T-cell (primary cell): Measurements from ENCODE around the gene ENPP6. TPM values are rescaled to one million over a fixed set of nuclear protein-coding genes. Genes with fewer than 3 reads are reported as not detected.

Source experiments
- ATAC-seq, 4 experiments: fragments of 200-7000 bp in 3 of 4; fragments of 150-1000 bp in 1 of 4; cut with Tn5 transposase; replicated peaks in 1 of 4; 1 replicate in 3 of 4; 2 replicates in 1 of 4; pipeline ENCODE4 v1.10.0; 2021; ENCODE audit warnings: moderate library complexity in 3 of 4, mild to moderate bottlenecking in 2 of 4, moderate number of reproducible peaks in 1 of 4
- CTCF ChIA-PET, 2 donors: fragments of 300-600 bp; sonication (Branson Sonifier 250); formaldehyde crosslinking; loops; one replicate each; lab custom pipeline; 2022; ENCODE audit warnings: antibody characterized with exemption in 2 of 2; lab: Charles Lee
- POLR2A ChIA-PET, 2 donors: fragments of 300-600 bp; sonication (Branson Sonifier 250); formaldehyde crosslinking; loops; one replicate each; lab custom pipeline; 2022; ENCODE audit warnings: antibody characterized with exemption in 2 of 2; lab: Charles Lee
- DNase-seq, 35 experiments: peaks; one replicate each; pipeline versions ENCODE4 v3.0.0 to v3.0.0-alpha.2; 2013 to 2023
- H3K27ac ChIP-seq: one replicate; pipeline ENCODE4 v1.5.1; 2013; ENCODE audit warnings: low read length
- H3K27me3 ChIP-seq, 2 experiments: replicated peaks in 1 of 2; 1 replicate in 1 of 2; 2 replicates in 1 of 2; pipeline versions ENCODE4 v1.6.1 to v1.7.0; 2013; ENCODE audit warnings: low read length in 1 of 2, mixed read lengths in 1 of 2; ENCODE audit not compliant: control insufficient read depth in 2 of 2, insufficient read depth in 2 of 2; ENCODE audit errors: extremely low read depth in 1 of 2
- H3K36me3 ChIP-seq, 2 donors: 1 replicate in 1 of 2; 2 replicates in 1 of 2; pipeline versions ENCODE4 v1.6.1 to v1.7.0; 2013; ENCODE audit warnings: low read length in 1 of 2; ENCODE audit not compliant: control insufficient read depth in 2 of 2, insufficient read depth in 1 of 2; ENCODE audit errors: extremely low read depth in 1 of 2
- H3K4me1 ChIP-seq, 2 experiments: 1 replicate in 1 of 2; 2 replicates in 1 of 2; pipeline versions ENCODE4 v1.6.1 to v1.7.0; 2013; ENCODE audit warnings: low read length in 2 of 2, mixed read lengths in 1 of 2; ENCODE audit not compliant: insufficient read depth in 2 of 2, control insufficient read depth in 1 of 2; ENCODE audit errors: extremely low read depth in 1 of 2
- H3K4me3 ChIP-seq, 2 donors: 1 replicate in 1 of 2; 2 replicates in 1 of 2; pipeline versions ENCODE4 v1.5.1 to v1.7.0; 2013; ENCODE audit warnings: mild to moderate bottlenecking in 2 of 2, low read length in 1 of 2, moderate library complexity in 1 of 2; ENCODE audit not compliant: control insufficient read depth in 1 of 2; ENCODE audit errors: extremely low read depth in 1 of 2
- H3K9me3 ChIP-seq: 2 replicates; pipeline ENCODE4 v1.7.0; 2013
- H3K27ac Mint-ChIP-seq, 2 donors: one replicate each; pipeline ENCODE4 v1.8.0; 2020 to 2021; ENCODE audit warnings: mild to moderate bottlenecking in 2 of 2, mixed read lengths in 2 of 2
- H3K27me3 Mint-ChIP-seq, 2 donors: one replicate each; pipeline ENCODE4 v1.8.0; 2021 to 2022; ENCODE audit warnings: mixed read lengths in 2 of 2
- H3K36me3 Mint-ChIP-seq: one replicate; pipeline ENCODE4 v1.8.0; 2021; ENCODE audit warnings: mixed read lengths
- H3K4me1 Mint-ChIP-seq, 3 donors: one replicate each; pipeline ENCODE4 v1.8.0; 2020 to 2022; ENCODE audit warnings: mixed read lengths in 3 of 3, mild to moderate bottlenecking in 1 of 3
- H3K4me3 Mint-ChIP-seq, 3 donors: one replicate each; pipeline ENCODE4 v1.8.0; 2020 to 2022; ENCODE audit warnings: mild to moderate bottlenecking in 3 of 3, mixed read lengths in 3 of 3, moderate library complexity in 3 of 3
- H3K9me3 Mint-ChIP-seq, 3 donors: one replicate each; pipeline ENCODE4 v1.8.0; 2020 to 2022; ENCODE audit warnings: mixed read lengths in 3 of 3
- WGBS: methylation state at CpG from one replicate; pipeline ENCODE4 v1.1.5; 2013; ENCODE audit warnings: missing lambda C conversion rate; ENCODE audit not compliant: insufficient coverage; 5-methylcytosine and 5-hydroxymethylcytosine counted together
- total RNA-seq, 35 experiments: library from RNA in 6 of 35; stranded (reverse) in 6 of 35; fragments of 120-200 nt in 1 of 35; gene quantifications; one replicate each; pipeline versions ENCODE4 v1.2.1 to v1.2.4 and lab custom pipeline; 2013 to 2026

ENPP6 gene
- total RNA-seq, 5 donors from 2014 or later (not counting 1 experiment from before 2014, with no cell fraction given), result not detected

DNA sequence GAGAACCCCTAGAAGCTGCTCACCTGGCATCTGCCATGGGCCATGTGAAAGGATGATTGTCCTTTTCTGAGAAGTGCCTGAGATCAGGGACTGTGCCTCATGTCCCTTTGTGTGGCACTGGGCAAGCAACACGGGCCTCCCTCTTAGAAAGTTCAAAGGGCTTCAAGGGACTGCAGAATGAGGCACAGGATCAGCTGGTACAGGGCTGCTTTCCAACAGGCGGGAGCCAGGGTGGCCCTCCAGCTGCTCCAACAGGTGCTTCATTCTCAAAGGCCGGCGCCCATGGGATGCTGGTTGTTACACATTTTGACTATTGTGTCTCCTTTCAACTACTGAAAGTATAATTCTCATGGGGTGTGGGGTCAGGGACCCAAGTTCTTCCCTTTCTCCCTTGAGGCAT is 114.7 kb downstream of the ENPP6 start:
- WGBS, result 45% methylated on average over 1 of the region's 4 CpGs
- Mint-ChIP-seq H3K4me3 (no peak overlapping the region), H3K27ac (no peak overlapping the region), H3K4me1 (peaks cover 0 to 3% (median 0%) of the 10 kb centered on the region in 3 donors), H3K36me3 (no peaks in the 10 kb centered on the region), H3K9me3 (no peaks in the 10 kb centered on the region), H3K27me3 (peaks cover 5 to 13% of the 10 kb centered on the region in 2 donors)
- Histone ChIP-seq H3K27ac (no peak overlapping the region), H3K4me3 (no peak overlapping the region), H3K27me3 (peaks cover 0 to 14% of the 10 kb centered on the region in 2 experiments), H3K4me1 (no peaks in the 10 kb centered on the region), H3K36me3 (no peaks in the 10 kb centered on the region), H3K9me3 (no peaks in the 10 kb centered on the region)
- POLR2A ChIA-PET, result no interaction called here
- no peak for DNase-seq
- CTCF ChIA-PET, result interaction anchor here in 1 of 2 donors (0.5 kb wide), 1 partner anchor 263 kb away, joined by 3 read pairs; no protein-coding TSS in a partner anchor
- ATAC-seq, result no peak

DNA sequence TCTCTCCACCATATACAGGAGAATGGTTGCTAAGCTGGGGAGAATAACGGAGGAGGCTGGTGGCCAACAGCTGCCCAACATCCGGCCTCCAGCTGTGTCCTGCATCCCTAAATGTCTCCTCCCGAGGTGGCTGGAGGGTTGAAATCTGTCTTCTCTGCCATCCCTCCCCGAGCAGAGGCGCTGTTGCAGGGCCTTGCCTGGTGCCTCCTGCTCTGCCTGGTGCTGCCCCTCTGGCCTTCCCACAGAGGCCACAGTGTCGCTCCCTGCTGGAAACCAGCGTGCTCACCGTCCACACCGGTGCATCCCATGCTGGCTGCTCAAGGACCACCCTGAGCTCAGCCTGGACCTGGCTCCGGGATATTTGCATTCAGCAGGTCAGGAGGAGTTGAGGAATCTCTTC is 115.2 kb downstream of the ENPP6 start:
- H3K4me1 Mint-ChIP-seq, result peaks cover under 1 to 4% (median 2%) of the 10 kb centered on the region in 3 donors
- no peak overlapping the region for H3K27ac ChIP-seq
- no peaks in the 10 kb centered on the region for H3K4me1 ChIP-seq
- no peaks in the 10 kb centered on the region for H3K9me3 Mint-ChIP-seq
- ChIA-PET POLR2A (no interaction called here), CTCF (interaction anchor here in 1 of 2 donors (0.5 kb wide), 1 partner anchor 262 kb away, joined by 3 read pairs; no protein-coding TSS in a partner anchor)
- ATAC-seq (no peak), DNase-seq (no peak)
- H3K27me3 ChIP-seq, result peaks cover 0 to 17% of the 10 kb centered on the region in 2 experiments
- H3K4me3 ChIP-seq, result no peak overlapping the region
- no peaks in the 10 kb centered on the region for H3K9me3 ChIP-seq
- H3K36me3 ChIP-seq, result no peaks in the 10 kb centered on the region
- H3K4me3 Mint-ChIP-seq, result no peak overlapping the region
- no peaks in the 10 kb centered on the region for H3K36me3 Mint-ChIP-seq
- WGBS, result 79% methylated on average over 10 of the region's 10 CpGs
- H3K27me3 Mint-ChIP-seq, result peaks cover 5 to 16% of the 10 kb centered on the region in 2 donors
- no peak overlapping the region for H3K27ac Mint-ChIP-seq

DNA sequence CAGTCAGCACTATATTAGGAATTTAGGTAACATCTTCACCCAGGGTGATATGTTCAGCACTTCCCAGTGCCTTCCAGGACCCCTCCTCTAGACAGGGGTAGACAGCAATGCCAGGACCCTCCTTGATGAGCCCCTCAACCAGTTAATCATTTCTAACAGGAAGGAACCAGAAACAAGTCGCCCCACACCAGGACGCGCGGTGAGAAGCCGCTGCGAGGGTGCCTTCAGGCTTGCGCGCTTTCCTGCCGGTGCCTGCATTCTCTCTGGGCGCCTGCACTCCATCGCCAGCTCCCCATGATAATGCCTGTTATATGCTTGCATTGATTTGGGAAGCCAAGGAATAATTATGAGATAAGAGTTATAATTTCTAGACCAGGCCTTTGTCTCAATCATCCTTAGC is 116.0 kb downstream of the ENPP6 start:
- Mint-ChIP-seq H3K4me3 (no peak overlapping the region), H3K36me3 (no peaks in the 10 kb centered on the region), H3K27ac (no peak overlapping the region), H3K9me3 (no peaks in the 10 kb centered on the region), H3K27me3 (peaks cover 5 to 20% of the 10 kb centered on the region in 2 donors), H3K4me1 (peaks cover 3 to 11% (median 8%) of the 10 kb centered on the region in 3 donors)
- Histone ChIP-seq H3K9me3 (no peaks in the 10 kb centered on the region), H3K36me3 (no peaks in the 10 kb centered on the region), H3K4me3 (no peak overlapping the region), H3K4me1 (peaks cover 0 to 4% of the 10 kb centered on the region in 2 experiments), H3K27me3 (peaks cover 0 to 17% of the 10 kb centered on the region in 2 experiments), H3K27ac (no peak overlapping the region)
- ChIA-PET POLR2A (no interaction called here), CTCF (no interaction called here)
- ATAC-seq, result no peak
- no peak for DNase-seq
- WGBS, result 100% methylated on average over 8 of the region's 11 CpGs

DNA sequence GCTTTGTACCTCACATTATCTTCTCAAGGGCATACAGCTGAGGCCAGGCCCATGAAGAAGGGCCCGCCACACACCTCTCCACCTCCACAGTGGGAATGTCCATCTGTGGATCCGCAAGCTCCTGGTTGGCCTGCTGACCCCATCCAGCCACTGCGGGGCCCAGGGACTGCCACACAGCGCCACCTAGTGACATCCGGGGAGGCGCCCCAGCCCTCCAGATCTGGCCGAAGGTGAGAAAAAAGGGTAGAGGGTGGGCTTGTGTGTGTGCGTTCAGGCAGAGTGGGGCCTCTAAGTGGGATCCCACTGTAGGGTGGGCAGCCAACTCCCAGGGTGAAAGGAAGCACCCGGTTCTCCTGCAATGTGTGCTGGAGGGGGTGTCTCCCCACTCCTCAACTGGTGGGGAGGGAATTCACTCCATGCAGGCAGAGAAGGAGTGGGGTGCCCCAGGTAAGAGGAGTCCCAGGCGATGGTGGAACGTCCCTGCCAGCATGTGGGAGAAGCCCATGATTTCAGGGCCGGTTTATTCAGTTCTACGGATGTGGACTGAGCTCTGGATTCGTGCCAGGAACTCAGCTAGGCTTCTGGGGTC is 117.3 kb downstream of the ENPP6 start:
- ATAC-seq (peak in 3 of 4 experiments; percentile 26 to 44 (median 30)), DNase-seq (peak in 14 of 35 experiments; percentile 7 to 41 (median 28))
- POLR2A ChIA-PET, result no interaction called here
- H3K36me3 ChIP-seq, result no peaks in the 10 kb centered on the region
- WGBS, result 59% methylated on average over 6 of the region's 14 CpGs
- H3K36me3 Mint-ChIP-seq, result no peaks in the 10 kb centered on the region
- peaks cover 3 to 13% (median 8%) of the 10 kb centered on the region in 3 donors for H3K4me1 Mint-ChIP-seq
- CTCF ChIA-PET, result interaction anchor here (0.5 to 1.5 kb wide), 5 partner anchors 10 to 1263 kb away, joined by 3 to 6 read pairs (median 4); no protein-coding TSS in a partner anchor
- peaks cover 5 to 20% of the 10 kb centered on the region in 2 donors for H3K27me3 Mint-ChIP-seq
- H3K9me3 Mint-ChIP-seq, result no peaks in the 10 kb centered on the region
- H3K4me1 ChIP-seq, result peaks cover 0 to 4% of the 10 kb centered on the region in 2 experiments
- no peak overlapping the region for H3K4me3 Mint-ChIP-seq
- H3K27me3 ChIP-seq, result peaks cover 0 to 19% of the 10 kb centered on the region in 2 experiments
- no peak overlapping the region for H3K4me3 ChIP-seq
- no peak overlapping the region for H3K27ac Mint-ChIP-seq
- H3K27ac ChIP-seq, result no peak overlapping the region
- no peaks in the 10 kb centered on the region for H3K9me3 ChIP-seq

DNA sequence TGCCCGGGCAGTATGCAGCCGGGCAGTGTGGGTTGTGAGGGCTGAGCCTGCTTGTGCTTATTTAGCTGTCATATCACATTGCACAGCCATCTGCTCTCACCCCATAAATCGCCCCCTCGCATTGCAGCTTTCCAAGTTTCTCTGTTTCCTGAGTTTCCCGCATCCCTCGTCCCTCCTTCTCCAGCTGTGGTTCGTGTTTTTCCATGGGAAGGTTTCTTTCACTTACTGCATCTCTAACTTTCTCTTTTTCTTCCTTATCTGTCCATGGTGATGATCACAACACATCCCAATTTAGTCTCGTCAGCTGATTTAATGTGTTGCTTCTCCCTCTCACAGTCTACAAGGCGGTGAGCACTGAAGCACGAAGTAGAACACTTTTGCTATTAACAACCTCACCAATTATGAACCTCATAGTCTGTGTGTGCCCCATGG is 118.1 kb downstream of the ENPP6 start:
- ChIA-PET POLR2A (no interaction called here), CTCF (interaction anchor here in 1 of 2 donors (1.4 to 1.5 kb wide), 2 partner anchors 9 to 31 kb away, joined by 4 read pairs; no protein-coding TSS in a partner anchor)
- ATAC-seq (no peak), DNase-seq (no peak)
- H3K36me3 ChIP-seq, result no peaks in the 10 kb centered on the region
- H3K4me1 ChIP-seq, result peaks cover 0 to 4% of the 10 kb centered on the region in 2 experiments
- H3K9me3 ChIP-seq, result no peaks in the 10 kb centered on the region
- Mint-ChIP-seq H3K27ac (no peak overlapping the region), H3K9me3 (no peaks in the 10 kb centered on the region), H3K27me3 (peaks cover 8 to 20% of the 10 kb centered on the region in 2 donors), H3K36me3 (no peaks in the 10 kb centered on the region), H3K4me3 (no peak overlapping the region), H3K4me1 (peaks cover 3 to 13% (median 8%) of the 10 kb centered on the region in 3 donors)
- 82% methylated on average over 6 of the region's 10 CpGs for WGBS
- no peak overlapping the region for H3K4me3 ChIP-seq
- no peak overlapping the region for H3K27ac ChIP-seq
- H3K27me3 ChIP-seq, result peaks cover 0 to 24% of the 10 kb centered on the region in 2 experiments

DNA sequence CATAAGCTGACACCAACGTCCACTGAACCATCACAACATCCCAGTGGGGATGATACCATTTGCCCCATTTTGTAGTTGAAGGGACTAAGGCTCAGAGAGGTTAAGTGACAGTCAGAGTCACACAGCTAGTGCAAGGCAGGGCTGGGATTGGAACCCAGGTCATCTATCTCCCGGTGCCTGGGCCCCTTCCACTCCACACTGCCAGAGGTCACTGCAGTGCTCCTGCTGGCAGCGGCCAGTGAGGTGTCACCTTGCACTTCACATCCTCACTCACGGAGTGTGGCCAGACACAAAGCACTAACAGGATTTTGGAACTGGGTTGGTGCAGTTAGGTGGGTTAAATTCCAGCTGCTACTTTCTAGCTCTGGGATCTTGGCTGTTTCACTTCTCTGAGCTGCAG is 118.7 kb downstream of the ENPP6 start:
- H3K27ac ChIP-seq, result no peak overlapping the region
- no peak overlapping the region for H3K4me3 ChIP-seq
- peaks cover 0 to 4% of the 10 kb centered on the region in 2 experiments for H3K4me1 ChIP-seq
- CTCF ChIA-PET, result no interaction called here
- Mint-ChIP-seq H3K36me3 (no peaks in the 10 kb centered on the region), H3K4me3 (no peak overlapping the region), H3K9me3 (no peaks in the 10 kb centered on the region), H3K4me1 (peaks cover 3 to 13% (median 8%) of the 10 kb centered on the region in 3 donors), H3K27me3 (peaks cover 9 to 20% of the 10 kb centered on the region in 2 donors), H3K27ac (no peak overlapping the region)
- H3K27me3 ChIP-seq, result peaks cover 0 to 26% of the 10 kb centered on the region in 2 experiments
- 85% methylated on average over 2 of the region's 4 CpGs for WGBS
- POLR2A ChIA-PET, result no interaction called here
- no peaks in the 10 kb centered on the region for H3K36me3 ChIP-seq
- ATAC-seq (no peak), DNase-seq (no peak)
- no peaks in the 10 kb centered on the region for H3K9me3 ChIP-seq
